Psoas muscle (tissue), 8 donors: Measurements from ENCODE around the gene GCK. TPM values are rescaled to one million over a fixed set of nuclear protein-coding genes. Genes with fewer than 3 reads are reported as not detected.

Experiments used
- ATAC-seq, 4 donors: fragments of 200-7000 bp; cut with Tn5 transposase; one replicate each; pipeline ENCODE4 v1.9.1; 2020; ENCODE audit warnings: moderate library complexity in 3 of 4, mild to moderate bottlenecking in 2 of 4
- DNase-seq, 2 donors: peaks; one replicate each; pipeline ENCODE4 v3.0.0-alpha.2; 2020
- H3K27ac ChIP-seq: fragments of 200-600 bp; one replicate; pipeline ENCODE4 v1.8.0; 2022
- H3K27me3 ChIP-seq, 3 donors: fragments of 200-600 bp in 1 of 3; one replicate each; pipeline versions ENCODE4 v1.6.1 to v1.8.0; 2013 to 2022; ENCODE audit warnings: low read length in 2 of 3, mild to moderate bottlenecking in 2 of 3, moderate library complexity in 1 of 3; ENCODE audit not compliant: insufficient read depth in 3 of 3
- H3K36me3 ChIP-seq, 2 donors: fragments of 200-600 bp in 1 of 2; one replicate each; pipeline versions ENCODE4 v1.6.1 to v1.8.0; 2013 to 2022; ENCODE audit warnings: low read depth in 1 of 2, mild to moderate bottlenecking in 1 of 2, moderate library complexity in 1 of 2; ENCODE audit not compliant: insufficient read depth in 1 of 2
- H3K4me1 ChIP-seq: fragments of 200-600 bp; one replicate; pipeline ENCODE4 v1.8.0; 2022
- H3K4me3 ChIP-seq: fragments of 200-600 bp; one replicate; pipeline ENCODE4 v1.8.0; 2022; ENCODE audit warnings: mild to moderate bottlenecking
- H3K9me3 ChIP-seq: fragments of 200-600 bp; one replicate; pipeline ENCODE4 v1.8.0; 2022
- CTCF ChIP-seq: fragments of 200-600 bp; IDR thresholded peaks from one replicate; pipeline ENCODE4 v1.8.0; 2022; ENCODE audit warnings: antibody characterized with exemption
- WGBS, 3 donors: extraction: QIAGEN DNeasy Blood & Tissue Kit; methylation state at CpG; one replicate each; pipeline versions ENCODE4 v1.1.6 to v1.1.7; 2013; 5-methylcytosine and 5-hydroxymethylcytosine counted together
- intact Hi-C, 2 donors: fragments of 100-400 bp; cut with DNase I; formaldehyde crosslinking; loops; one replicate each; pipeline versions ENCODE4 v1.11.0 to v1.14.2; 2022
- polyA plus RNA-seq, 3 donors: library from polyadenylated mRNA; stranded (reverse); fragments of 200-250 nt; gene quantifications; one replicate each; pipeline ENCODE4 v1.2.3, GENCODE V29; 2013
- total RNA-seq, 4 donors: library from RNA; stranded (reverse); fragmentation: NEBNext Ultra II Directional in 2 of 4; extraction: Animal tissue kit (Norgen Biotek cat#: 25700) in 2 of 4; gene quantifications; one replicate each; pipeline versions ENCODE4 v1.2.1 to v1.2.4, GENCODE V29; 2021 to 2023
- donor health status: healthy with polysubstance abuse.
- donor health status: DM: no; HTN: no; CAD: no; lungs with moderate emphysema.
- donor health status: Bipolar disorder and iron deficiency.
- donor health status: healthy.
- donor health status: DM: yes; HTN: yes; CAD: no.
- donor health status: DM: no; HTN: no; CAD: no.
- donor health status: DM: no; HTN: no; CAD: no.
- donor health status: DM: yes; HTN: yes; CAD: no.

GCK gene
- total and polyA plus RNA-seq, 7 donors: 0.07 to 0.11 (median 0.08) TPM; not detected in 4

GRCh38 chr7:44116087-44116788 is 73.0 kb downstream of the GCK start:
- Histone ChIP-seq H3K4me3 (no peak overlapping the region), H3K4me1 (peaks cover 29% of the 10 kb centered on the region), H3K36me3 (peaks cover 0 to 54% of the 10 kb centered on the region in 2 donors), H3K27ac (no peak overlapping the region), H3K9me3 (no peaks in the 10 kb centered on the region), H3K27me3 (no peaks in the 10 kb centered on the region)
- DNase-seq: peak in 1 of 2 donors; percentile 50
- intact Hi-C loops: no loop called here
- no peak for TF ChIP-seq CTCF
- no peak for ATAC-seq
- WGBS, 3 donors: 80 to 85% (median 84%) methylated on average over 17 of the region's 17 CpGs

- WGBS, 3 donors: 42 to 56% (median 43%) methylated on average over 12 of the region's 12 CpGs
- intact Hi-C loops: no loop called here
- TF ChIP-seq CTCF: no peak
- H3K9me3 ChIP-seq: no peaks in the 10 kb centered on the region
- no peak overlapping the region for H3K4me3 ChIP-seq
- ATAC-seq (peak; percentile 81 to 91 (median 88)), DNase-seq (peak; percentile 66 to 82)
- peaks cover 0 to 41% of the 10 kb centered on the region in 2 donors for H3K36me3 ChIP-seq
- H3K4me1 ChIP-seq: peaks cover 25% of the 10 kb centered on the region
- H3K27me3 ChIP-seq: no peaks in the 10 kb centered on the region
- peak overlapping the region; percentile 41 for H3K27ac ChIP-seq
Observed at GRCh38 chr7:44114586-44115310, 74.5 kb downstream of the GCK start.

GRCh38 chr7:44113764-44114354 is 75.4 kb downstream of the GCK start:
- ATAC-seq: no peak
- no peak for TF ChIP-seq CTCF
- Histone ChIP-seq H3K9me3 (no peaks in the 10 kb centered on the region), H3K27ac (no peak overlapping the region), H3K4me3 (no peak overlapping the region), H3K4me1 (peaks cover 18% of the 10 kb centered on the region), H3K36me3 (peaks cover 0 to 41% of the 10 kb centered on the region in 2 donors), H3K27me3 (no peaks in the 10 kb centered on the region)
- peak in 1 of 2 donors; percentile 40 for DNase-seq
- intact Hi-C loops: no loop called here
- 92 to 93% (median 93%) methylated on average over 24 of the region's 24 CpGs for WGBS, 3 donors

GRCh38 chr7:44112997-44113763 is 76.1 kb downstream of the GCK start:
- H3K4me3 ChIP-seq: no peak overlapping the region
- peaks cover 18% of the 10 kb centered on the region for H3K4me1 ChIP-seq
- H3K27ac ChIP-seq: no peak overlapping the region
- DNase-seq (peak in 1 of 2 donors; percentile 43), ATAC-seq (no peak)
- TF ChIP-seq CTCF: no peak
- peaks cover 0 to 37% of the 10 kb centered on the region in 2 donors for H3K36me3 ChIP-seq
- no peaks in the 10 kb centered on the region for H3K27me3 ChIP-seq
- intact Hi-C loops: no loop called here
- WGBS, 3 donors: 87 to 91% (median 90%) methylated on average over 29 to 34 of the region's 34 CpGs
- no peaks in the 10 kb centered on the region for H3K9me3 ChIP-seq
